GM18858 (cell line): Measurements from ENCODE around the gene RGS7.
"Not testable (repeated sequence)": the region's sequence is repeated elsewhere in the genome, so short reads cannot be mapped to it uniquely, and the experiment has no call there.

Source experiments
- ATAC-seq: cut with Tn5 transposase; IDR thresholded peaks from one replicate; pipeline ENCODE4 v1.9.1; 2021; ENCODE audit not compliant: unreplicated experiment

RGS7 gene

DNA sequence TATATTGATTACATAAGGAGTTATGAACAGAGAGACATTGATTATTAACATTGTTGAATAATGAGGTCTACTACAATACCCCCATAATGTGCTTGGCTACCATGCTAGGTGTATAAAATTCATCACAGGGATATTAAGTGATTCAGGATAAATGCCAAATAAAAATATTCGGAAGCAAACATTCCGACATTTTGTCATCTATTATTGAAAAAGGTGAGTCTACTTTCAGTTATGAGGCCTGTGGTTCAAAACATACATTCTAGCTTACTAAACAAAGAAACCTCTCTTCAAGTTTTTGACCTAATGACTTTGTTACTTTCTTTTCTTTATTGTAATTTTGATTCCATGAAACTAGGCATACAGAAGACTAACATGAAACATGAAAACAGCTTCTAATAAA lies 554.7 kb downstream of the RGS7 start:
- no peak for ATAC-seq

DNA sequence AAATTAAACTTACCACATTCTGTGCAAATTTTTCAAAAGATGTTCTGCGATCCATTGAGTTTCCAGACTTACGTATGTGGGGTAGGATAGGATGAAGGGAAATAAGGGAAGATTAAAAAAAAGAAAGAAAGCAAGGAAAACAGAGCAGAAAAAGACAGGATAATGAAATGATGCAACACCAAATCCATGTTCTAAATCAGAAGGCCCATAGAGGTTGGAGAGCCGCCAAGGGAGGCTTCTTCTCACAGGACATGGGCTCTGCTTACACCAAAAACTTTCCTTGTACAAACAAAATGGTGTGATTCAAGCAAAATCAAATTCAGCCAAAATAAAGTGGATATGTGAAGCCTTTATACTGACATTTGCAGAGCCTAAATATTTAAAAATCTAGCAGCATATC lies 555.6 kb downstream of the RGS7 start:
- no peak for ATAC-seq

DNA sequence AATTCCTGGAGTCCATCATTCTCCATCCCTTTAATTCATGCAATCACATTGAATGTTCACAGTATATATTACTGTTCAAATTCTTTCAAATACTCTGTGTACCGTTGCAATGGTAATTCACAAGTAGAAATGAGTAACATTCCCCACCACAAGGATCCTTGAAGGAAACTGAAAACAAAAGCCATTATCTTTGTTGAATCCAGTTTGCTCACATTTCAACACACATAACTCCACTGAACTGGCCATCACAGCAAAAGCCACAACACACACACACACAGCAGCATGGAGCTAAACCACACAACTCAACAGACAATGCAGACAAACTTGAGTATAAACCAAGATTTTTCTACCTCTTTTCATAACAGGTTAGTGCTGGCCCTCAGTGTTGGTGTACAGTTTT lies 556.7 kb downstream of the RGS7 start:
- no peak for ATAC-seq

DNA sequence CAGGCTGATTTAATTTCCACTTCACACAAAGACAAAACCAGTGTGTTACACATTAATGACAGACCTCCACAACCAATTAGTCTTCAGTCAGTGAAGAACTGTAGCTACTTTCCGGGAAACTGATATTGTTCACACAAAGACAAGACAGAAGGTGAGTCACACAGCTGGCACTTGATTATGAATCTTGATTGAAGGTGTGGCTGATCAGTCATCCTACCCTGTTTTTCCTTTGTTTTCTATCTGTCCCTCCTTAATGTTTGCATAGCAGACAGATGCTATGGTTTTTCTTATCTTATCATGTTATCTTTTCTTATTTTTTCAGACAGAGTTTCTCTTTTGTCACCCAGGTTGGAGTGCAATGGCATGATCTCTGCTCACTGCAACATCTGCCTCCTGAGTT lies 560.0 kb downstream of the RGS7 start:
- ATAC-seq: no peak

DNA sequence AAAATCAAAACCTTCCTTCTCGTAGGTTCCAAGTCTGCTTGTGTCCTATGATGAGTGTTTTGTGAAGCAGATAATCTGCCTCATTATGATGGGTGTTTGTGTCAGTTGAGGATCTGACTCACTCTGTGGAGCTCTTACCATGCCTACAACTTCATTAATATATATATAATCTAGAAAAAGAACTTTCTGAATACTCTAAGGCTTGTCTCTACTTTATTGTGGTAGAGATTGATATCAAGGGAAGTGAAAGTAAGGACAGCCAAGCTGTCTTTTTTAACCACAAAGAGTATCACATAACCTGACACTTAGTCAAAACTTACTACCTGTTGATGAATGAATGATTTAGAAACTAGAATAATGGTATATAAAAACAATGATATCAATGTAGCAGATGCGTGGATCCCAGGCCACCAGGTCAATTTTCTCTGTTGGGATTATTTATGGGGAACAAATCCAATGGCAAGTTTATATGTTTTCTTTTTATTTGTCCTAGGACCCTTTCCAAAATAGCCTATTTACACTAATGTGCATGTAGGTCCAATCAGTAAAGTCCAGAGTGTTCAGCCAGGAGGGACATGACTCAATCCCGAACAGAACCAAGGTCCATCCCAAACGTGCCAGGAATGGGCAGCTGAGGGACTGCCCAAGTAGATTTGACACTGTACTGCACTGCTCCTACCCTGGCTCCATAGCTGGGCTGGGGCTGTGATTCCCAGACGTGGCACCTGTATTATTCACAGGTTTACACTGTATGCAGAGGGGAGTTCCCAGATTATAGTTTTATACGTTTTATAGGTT lies 562.8 kb downstream of the RGS7 start:
- ATAC-seq: peak; percentile 96

DNA sequence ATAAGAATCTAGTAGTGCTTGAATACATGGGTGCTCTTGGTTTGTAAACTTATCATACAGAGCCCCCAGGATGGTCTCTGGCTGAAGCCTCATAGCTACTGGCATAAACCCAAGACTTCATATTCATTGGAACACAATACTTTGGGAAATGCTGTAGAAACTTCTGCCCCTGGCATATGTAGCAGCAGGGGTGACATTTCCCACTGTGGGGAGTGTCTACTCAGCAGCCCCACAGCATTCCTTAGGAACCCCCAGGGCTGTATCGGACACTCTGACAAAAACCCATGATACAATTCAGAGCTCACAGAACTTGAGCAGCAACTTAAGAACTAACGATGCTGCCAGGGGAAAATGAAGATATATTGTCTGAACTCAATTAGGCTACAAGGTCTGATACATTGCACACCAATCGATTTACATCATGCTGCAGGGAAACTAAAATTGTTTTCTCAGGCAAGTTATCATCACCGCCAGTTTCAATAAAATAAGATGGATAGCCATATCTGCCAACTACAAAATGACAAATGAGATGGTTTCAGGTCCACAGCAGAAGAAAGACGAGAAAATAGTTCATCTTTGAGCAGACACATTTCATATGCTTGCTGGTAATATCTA lies 564.0 kb downstream of the RGS7 start:
- ATAC-seq: no peak

DNA sequence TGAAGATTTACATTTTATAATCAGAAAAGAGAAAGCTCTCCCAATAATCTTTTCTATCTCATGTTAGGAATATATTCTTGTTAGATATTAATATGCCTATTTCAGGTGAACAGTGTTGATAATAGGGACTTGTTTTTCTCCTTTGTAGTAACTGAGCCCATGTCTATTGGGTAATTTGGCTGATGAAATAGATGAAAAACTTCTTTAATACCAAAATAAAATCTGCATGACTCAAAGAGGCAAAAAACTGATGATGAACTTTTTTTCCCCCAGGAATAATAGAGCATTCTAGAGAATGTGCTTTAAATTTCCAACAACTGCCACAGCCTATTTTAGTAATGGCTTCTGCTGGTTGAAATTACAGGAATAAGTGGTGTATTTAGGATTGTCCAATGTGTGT lies 566.1 kb downstream of the RGS7 start:
- ATAC-seq: no peak

DNA sequence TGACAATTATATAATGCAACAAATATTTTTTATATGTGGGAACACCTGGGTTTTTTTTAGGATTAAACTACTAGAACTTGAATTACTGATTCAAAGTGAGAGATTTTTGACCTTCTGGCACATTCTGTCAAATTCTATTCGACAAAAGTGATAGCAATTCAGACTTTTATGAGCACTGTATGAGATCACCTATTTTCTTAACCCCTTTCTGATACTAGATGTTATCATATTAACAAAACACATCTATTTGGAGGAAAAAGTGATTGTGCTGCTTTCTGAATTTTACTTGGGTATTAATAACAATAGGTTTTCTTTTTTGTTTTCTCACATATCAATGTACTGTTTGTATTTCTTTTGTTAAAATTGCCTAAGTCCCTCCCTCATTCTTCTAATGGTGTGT lies 570.1 kb downstream of the RGS7 start:
- ATAC-seq: no peak

DNA sequence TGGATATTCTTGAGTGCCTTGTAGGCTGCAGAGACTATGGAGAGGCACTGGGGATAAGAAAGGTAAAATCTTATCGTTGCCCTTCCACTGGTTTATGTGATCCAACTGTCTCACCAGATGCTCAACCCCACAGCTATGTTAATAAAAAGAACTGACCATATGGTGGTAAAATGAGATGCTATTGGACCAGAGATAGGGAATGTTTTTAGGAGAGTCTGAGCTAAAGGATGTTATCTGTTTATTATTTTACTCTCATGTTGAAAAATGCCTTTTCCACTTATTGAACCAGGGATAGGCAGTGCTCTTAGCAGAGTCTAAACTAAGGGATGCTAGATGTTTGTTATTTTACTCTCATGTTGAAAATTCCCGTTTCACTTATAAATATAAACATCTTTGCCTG lies 572.2 kb downstream of the RGS7 start:
- ATAC-seq: no peak

DNA sequence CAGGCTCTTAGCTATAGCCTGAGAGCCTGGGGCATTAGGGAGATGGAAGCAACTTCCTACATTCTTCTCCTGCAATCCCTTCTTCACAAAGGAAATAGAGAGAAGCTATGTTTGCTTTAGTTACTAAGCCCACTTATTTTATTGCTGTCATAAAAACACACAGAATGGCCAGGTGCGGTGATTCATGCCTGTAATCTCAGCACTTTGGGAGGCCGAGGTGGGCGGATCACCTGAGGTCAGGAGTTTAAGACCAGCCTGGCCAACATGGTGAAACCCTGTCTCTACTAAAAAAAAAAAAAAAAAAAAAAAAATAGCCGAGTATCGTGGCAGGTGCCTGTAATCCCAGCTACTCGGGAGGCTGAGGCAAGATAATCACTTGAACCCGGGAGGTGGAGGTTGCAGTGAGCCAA lies 573.3 kb downstream of the RGS7 start:
- not testable (repeated sequence) for ATAC-seq

DNA sequence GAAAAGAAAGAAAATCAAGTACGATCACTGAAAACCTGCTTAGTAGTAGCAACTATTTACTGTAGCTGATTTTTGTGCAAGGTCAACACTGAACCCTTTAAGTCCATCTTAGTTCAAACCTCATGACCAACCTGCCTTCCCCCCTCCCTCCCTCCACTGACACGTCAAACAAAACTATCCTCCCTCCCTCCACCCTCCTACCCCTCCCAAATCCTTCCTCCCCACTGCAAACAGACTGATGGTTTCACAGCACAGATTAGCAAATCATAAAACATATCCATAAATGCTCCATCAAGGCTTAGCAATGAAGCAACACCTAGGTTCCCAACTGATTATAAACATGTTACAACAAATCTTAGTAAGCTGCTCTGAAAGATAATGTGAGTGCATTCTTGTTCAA lies 580.8 kb downstream of the RGS7 start:
- no peak for ATAC-seq

DNA sequence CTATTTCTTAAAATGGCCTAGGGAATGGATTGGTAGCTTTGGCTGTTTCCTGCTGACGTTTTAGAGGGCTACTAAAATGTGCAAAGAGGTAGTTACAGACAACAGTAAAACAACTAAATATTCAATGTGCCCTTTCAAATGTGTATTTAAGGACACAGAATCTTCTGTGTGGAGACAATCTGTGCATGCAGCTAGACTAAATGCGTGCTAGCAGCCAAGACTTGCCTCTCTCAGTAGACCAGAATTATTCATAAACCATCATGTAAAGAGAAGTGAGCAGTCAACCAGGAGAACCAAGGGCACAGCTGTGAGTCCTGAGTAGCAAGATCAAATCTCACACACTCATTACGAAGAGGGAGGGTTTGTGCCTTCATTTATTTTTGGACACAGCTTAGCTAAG lies 584.9 kb downstream of the RGS7 start:
- ATAC-seq: no peak

DNA sequence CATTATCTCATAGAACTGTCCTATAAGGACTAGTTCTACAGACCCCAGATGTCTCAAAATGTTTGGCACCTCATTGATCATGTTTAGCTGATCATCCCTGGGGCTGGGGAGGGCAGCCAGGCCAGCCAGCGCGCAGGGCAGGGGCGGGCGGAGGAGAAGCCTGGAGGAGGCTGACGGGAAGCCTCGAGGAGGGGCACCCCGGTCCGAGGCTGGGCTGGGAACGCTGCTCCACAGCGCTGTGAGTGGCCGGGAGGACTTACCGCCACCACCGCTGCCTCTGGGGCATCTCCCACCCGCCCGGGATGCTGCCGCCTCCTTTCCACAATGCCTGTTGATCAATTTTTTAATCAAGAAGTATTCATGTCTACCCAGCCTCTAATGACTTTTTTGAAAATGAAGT lies 585.6 kb downstream of the RGS7 start:
- ATAC-seq: no peak

DNA sequence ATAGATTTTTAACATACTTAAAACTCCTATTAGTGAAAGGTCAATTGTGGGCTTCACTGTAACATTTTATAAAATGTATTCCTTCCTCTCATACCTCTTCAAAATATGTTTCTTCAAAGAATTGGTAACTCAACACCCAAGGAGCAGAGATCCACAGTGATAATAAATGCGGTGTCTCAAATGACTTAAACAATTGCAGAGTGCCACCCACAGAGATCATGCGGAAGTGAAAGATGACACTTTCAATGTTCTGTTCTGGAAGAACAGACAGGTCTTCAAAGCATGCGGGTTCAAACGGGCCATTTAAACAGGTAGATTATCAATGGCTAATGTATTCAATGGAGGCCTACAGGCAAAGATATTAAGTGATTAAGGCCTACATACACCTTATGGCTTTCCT lies 588.0 kb downstream of the RGS7 start:
- ATAC-seq: no peak

DNA sequence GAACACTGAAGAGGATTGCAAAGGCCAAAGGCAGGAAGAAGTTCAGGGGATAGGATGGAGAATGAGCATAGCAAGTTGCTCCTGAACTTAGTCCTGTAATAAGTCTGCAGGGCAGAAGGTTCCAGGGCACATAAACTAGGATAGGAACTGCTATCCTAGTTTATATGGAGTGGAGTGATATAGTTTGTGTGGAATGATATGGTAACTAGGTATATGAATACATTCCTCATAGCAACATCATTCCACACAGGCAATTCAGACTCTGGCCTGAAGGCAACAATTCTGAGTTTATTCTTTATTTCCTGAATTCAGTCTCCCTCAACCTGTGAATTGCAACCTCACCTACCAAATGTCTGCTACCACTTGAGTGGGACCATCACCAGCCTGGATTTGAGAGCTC lies 590.2 kb downstream of the RGS7 start:
- no peak for ATAC-seq

DNA sequence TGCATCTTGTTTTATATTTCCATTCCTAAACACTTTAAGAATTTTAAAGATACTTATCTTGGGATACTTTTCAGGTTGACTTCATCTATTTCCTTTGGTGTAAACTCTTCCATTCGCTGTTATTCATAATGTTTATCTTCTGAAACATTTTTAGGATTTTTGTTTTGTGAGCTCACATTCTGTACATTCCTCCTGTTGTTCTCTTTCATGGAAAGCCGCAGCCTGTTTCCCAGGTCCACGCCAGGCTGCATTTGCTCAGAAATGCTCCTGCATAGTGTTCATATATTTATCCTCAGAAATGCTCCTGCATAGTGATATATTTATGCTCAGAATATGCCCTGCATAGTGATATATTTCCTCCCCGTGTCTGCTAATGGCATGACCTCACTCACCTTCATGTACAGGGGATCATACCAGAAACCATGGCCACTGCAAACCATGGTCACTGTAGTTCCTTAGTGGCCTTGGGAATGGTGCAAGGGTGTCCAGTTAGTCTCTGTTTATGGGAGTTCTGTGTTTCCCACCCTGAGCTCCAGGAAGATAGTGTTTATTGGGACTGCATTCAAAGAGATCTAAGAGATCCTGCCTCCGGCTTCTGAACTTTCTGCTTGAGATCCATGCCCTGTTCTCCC lies 591.2 kb downstream of the RGS7 start:
- ATAC-seq: no peak

DNA sequence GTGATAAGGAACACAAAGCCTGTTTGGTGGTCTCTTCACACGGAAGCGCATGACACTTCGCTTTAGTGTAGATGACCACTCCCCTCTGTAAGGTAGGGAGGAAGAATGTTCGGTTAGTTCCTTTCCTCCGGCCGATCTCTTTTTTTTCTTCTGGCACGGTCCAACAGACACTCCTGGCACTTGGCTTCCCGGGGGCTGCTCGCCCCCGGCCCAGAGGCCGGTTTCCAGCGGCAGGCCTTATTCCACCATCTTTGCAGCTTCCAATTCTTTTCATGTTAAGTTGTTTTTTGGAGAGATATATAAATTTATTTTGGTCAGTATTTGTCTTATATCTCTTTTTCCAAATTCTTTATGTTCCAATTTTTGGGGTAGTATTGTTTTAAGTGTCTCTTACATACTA lies 593.2 kb downstream of the RGS7 start:
- no peak for ATAC-seq

DNA sequence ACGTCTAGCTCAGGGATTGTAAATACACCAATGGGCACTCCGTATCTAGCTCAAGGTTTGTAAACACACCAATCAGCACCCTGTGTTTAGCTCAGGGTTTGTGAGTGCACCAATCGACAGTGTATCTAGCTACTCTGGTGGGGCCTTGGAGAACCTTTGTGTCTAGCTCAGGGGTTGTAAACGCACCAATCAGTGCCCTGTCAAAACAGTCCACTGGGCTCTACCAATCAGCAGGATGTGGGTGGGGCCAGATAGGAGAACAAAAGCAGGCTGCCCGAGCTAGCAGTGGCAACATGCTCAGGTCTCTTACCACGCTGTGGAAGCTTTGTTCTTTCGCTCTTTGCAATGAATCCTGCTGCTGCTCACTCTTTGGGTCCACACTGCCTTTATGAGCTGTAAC lies 593.9 kb downstream of the RGS7 start:
- ATAC-seq: not testable (repeated sequence)

DNA sequence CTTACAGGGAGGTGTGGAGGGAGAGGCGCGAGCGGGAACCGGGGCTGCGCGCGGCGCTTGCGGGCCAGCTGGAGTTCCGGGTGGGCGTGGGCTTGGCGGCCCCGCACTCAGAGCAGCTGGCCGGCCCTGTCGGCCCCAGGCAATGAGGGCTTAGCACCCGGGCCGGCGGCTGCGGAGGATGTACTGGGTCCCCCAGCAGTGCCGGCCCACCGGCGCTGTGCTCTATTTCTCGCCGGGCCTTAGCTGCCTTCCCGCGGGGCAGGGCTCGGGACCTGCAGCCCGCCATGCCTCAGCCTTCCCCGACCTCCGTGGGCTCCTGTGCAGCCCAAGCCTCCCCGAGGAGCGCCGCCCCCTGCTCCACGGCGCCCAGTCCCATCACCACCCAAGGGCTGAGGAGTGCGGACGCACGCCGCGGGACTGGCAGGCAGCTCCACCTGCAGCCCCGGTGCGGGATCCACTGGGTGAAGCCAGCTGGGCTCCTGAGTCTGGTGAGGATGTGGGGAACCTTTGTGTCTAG lies 594.5 kb downstream of the RGS7 start:
- not testable (repeated sequence) for ATAC-seq

DNA sequence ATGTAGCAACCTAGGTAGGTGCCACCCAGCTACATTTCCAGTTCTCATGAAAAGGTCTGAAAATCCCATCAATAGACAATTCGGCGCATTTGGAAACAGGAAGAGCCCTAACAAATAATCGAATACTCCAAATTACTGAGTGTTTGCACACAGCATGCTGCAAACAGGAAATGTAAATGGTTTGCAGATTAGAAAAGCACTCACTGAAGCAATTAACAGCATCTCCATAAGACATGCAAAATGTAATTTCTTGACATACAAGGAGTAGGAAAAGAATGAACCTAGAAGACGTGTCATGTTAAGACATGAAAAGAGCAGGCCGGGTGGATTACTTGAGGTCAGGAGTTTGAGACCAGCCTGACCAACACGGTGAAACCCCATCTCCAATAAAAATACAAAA lies 598.2 kb downstream of the RGS7 start:
- not testable (repeated sequence) for ATAC-seq

DNA sequence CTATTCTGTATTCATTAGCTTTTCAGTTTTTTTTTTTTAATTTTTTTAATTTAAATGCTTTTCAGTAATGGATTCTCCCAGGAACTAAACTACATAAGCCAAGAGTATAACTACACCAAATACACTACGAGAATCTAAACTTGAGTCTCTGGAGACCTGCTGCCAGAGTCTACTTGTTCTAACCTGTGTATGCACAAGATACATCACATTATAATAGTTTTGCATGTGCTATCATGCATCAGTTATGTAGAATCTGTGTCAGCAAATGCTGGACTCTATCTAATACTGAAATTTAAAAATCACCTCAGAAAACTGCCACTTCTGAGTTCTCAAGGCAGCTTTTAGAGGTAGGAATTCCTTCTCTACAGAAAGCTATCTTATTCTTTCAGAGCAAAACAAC lies 598.7 kb downstream of the RGS7 start:
- no peak for ATAC-seq

DNA sequence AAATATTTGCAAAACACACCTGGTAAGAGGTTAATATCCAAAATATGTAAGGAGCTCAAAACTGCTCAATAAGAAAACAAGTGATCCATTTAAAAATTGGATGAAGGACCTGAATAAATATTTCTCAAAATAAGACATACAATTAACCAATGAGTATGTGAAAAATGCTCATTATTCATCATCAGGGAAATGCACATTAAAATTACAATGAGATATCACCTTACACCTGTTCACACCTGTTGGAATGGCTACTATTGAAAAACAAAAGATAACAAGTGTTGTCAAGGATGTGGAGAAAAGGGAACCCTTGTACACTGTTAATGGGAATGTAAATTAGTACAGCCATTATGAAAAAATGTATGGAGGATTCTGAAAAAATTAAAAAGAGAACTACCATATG lies 609.1 kb downstream of the RGS7 start:
- ATAC-seq: no peak
